ENCODE results near the gene UGT2B17. TPM values are rescaled to one million over a fixed set of nuclear protein-coding genes. Genes with fewer than 3 reads are reported as not detected.
"Not testable (repeated sequence)": the region's sequence is repeated elsewhere in the genome, so short reads cannot be mapped to it uniquely, and the experiment has no call there.

The UGT2B17 gene
- total RNA-seq, 4 donors from 2014 or later: 4.1 to 1,553 (median 328) TPM

- no peak overlapping the region for H3K4me3 ChIP-seq
- no peaks in the 10 kb centered on the region for H3K9me3 ChIP-seq
- no peak overlapping the region for H3K27ac ChIP-seq
- H3K4me1 ChIP-seq: no peaks in the 10 kb centered on the region
- H3K36me3 ChIP-seq: no peaks in the 10 kb centered on the region
- H3K27me3 ChIP-seq: no peaks in the 10 kb centered on the region
- DNase-seq: no peak
- TF ChIP-seq CTCF (IDR thresholded peaks at IDR 0.05): no peak
- TF ChIP-seq POLR2A (IDR thresholded peaks at IDR 0.05): no peak
Measured at GRCh38 chr4:68591204-68591603, 15.1 kb upstream of the UGT2B17 start.

- DNase-seq: no peak
- Histone ChIP-seq H3K9me3 (no peaks in the 10 kb centered on the region), H3K36me3 (no peaks in the 10 kb centered on the region), H3K4me3 (no peak overlapping the region), H3K4me1 (no peaks in the 10 kb centered on the region), H3K27me3 (no peaks in the 10 kb centered on the region), H3K27ac (no peak overlapping the region)
- TF ChIP-seq CTCF (IDR thresholded peaks at IDR 0.05) (no peak), POLR2A (IDR thresholded peaks at IDR 0.05) (no peak)
Measured at GRCh38 chr4:68589790-68590189, 13.7 kb upstream of the UGT2B17 start.

GRCh38 chr4:68582339-68582717 lies 6.2 kb upstream of the UGT2B17 start:
- H3K4me3 ChIP-seq: no peak overlapping the region
- no peak for TF ChIP-seq POLR2A (IDR thresholded peaks at IDR 0.05)
- TF ChIP-seq CTCF (IDR thresholded peaks at IDR 0.05): no peak
- no peaks in the 10 kb centered on the region for H3K27me3 ChIP-seq
- H3K4me1 ChIP-seq: no peaks in the 10 kb centered on the region
- no peaks in the 10 kb centered on the region for H3K9me3 ChIP-seq
- H3K36me3 ChIP-seq: no peaks in the 10 kb centered on the region
- H3K27ac ChIP-seq: no peak overlapping the region
- DNase-seq: no peak

- no peaks in the 10 kb centered on the region for H3K27me3 ChIP-seq
- H3K27ac ChIP-seq: no peak overlapping the region
- no peak for DNase-seq
- no peaks in the 10 kb centered on the region for H3K4me1 ChIP-seq
- no peak overlapping the region for H3K4me3 ChIP-seq
- TF ChIP-seq CTCF (IDR thresholded peaks at IDR 0.05) (no peak), POLR2A (IDR thresholded peaks at IDR 0.05) (no peak)
- H3K36me3 ChIP-seq: no peaks in the 10 kb centered on the region
- H3K9me3 ChIP-seq: no peaks in the 10 kb centered on the region
Measured at GRCh38 chr4:68581383-68582338, 5.5 kb upstream of the UGT2B17 start.

GRCh38 chr4:68577590-68577989 lies 1.5 kb upstream of the UGT2B17 start:
- Histone ChIP-seq H3K9me3 (no peaks in the 10 kb centered on the region), H3K36me3 (no peaks in the 10 kb centered on the region), H3K27me3 (no peaks in the 10 kb centered on the region), H3K27ac (no peak overlapping the region), H3K4me3 (no peak overlapping the region), H3K4me1 (no peaks in the 10 kb centered on the region)
- DNase-seq: no peak
- TF ChIP-seq POLR2A (IDR thresholded peaks at IDR 0.05) (no peak), CTCF (IDR thresholded peaks at IDR 0.05) (no peak)

GRCh38 chr4:68575636-68576035 lies 486 bp downstream of the UGT2B17 start:
- not testable (repeated sequence) for DNase-seq, H3K27ac ChIP-seq, H3K36me3 ChIP-seq, H3K4me3 ChIP-seq, H3K4me1 ChIP-seq, H3K27me3 ChIP-seq, H3K9me3 ChIP-seq
